ENCODE measurements around the gene TNK2. TPM values are rescaled to one million over a fixed set of nuclear protein-coding genes. Genes with fewer than 3 reads are reported as not detected.

The TNK2 gene
- total RNA-seq, 1 experiment from 2014 or later = 55.1 TPM

DNA sequence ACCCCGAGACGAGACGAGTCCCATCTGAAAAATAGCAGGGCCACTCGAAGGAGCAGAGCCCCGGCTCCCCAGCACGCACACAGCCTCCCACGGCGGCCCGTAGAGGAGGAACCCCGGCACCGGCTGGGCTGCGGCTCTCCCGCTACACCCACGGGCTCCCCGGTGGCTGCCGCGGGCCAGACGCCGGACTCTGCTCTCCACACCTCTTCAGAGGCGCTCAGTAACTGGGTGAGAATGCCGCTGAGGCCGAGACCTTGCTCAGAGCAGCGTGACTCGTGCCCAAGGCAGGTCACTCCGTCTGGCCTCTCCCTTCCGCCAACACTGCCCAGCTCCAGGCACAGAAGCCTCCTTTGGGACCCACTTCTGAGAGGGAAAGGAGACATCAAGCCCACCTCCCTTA is 34.4 kb downstream of the TNK2 start:
- H3K4me1 ChIP-seq (ENCODE audit: control insufficient read depth in 1 of 2, insufficient read depth in 2 of 2, low read length in 2 of 2) = peaks cover 24 to 67% of the 10 kb centered on the region in 2 experiments
- ATAC-seq (peak; percentile 24; the same call in 1 of the 2 replicates), DNase-seq (ENCODE audit: low read depth, low spot score) (no peak)
- H2AFZ ChIP-seq (ENCODE audit: low read depth, low read length, poor library complexity, severe bottlenecking) = no peak overlapping the region
- intact Hi-C loops (cut with micrococcal nuclease) = no loop called here
- H3K27ac ChIP-seq (ENCODE audit: low read depth, low read length) = no peak overlapping the region
- no peaks in the 10 kb centered on the region for H3K79me2 ChIP-seq (ENCODE audit: insufficient read depth, low read length)
- H3K9me2 ChIP-seq (ENCODE audit: insufficient read depth) = no peaks in the 10 kb centered on the region
- ChIA-PET CTCF (interaction anchor here (0.9 kb wide), 1 partner anchor 20 kb away, joined by 3 read pairs; no protein-coding TSS in a partner anchor), RAD21 (ENCODE audit: low non-redundant PET in 1 of 2, low total read pairs in 2 of 2, uncharacterized antibody in 2 of 2, unreplicated experiment in 2 of 2) (no interaction called here), POLR2A (no interaction called here)
- no peaks in the 10 kb centered on the region for H3K9me3 ChIP-seq (ENCODE audit: control insufficient read depth in 1 of 2, insufficient read depth in 1 of 2, low read depth in 1 of 2, low read length in 2 of 2)
- no peaks in the 10 kb centered on the region for H3K27me3 ChIP-seq (ENCODE audit: insufficient read depth, low read length)
- TF ChIP-seq CEBPB (IDR thresholded peaks at IDR 0.05; ENCODE audit: low read depth) (no peak), POLR2A (IDR thresholded peaks at IDR 0.05; ENCODE audit: borderline replicate concordance, extremely low read depth, insufficient read depth, insufficient read length) (no peak), YY1 (IDR thresholded peaks at IDR 0.05; ENCODE audit: extremely low read depth, insufficient replicate concordance, low read depth, low read length) (no peak), SRF (IDR thresholded peaks at IDR 0.05; ENCODE audit: low read depth) (no peak), EGR1 (IDR thresholded peaks at IDR 0.05; ENCODE audit: low read depth) (no peak), ZBTB33 (IDR thresholded peaks at IDR 0.05; ENCODE audit: extremely low read depth, insufficient replicate concordance, low read length) (no peak), ZNF274 (IDR thresholded peaks at IDR 0.05; ENCODE audit: low read depth, low read length) (no peak), TCF7L2 (IDR thresholded peaks at IDR 0.05; ENCODE audit: borderline replicate concordance, extremely low read depth, insufficient read depth, insufficient read length) (no peak), RAD21 (IDR thresholded peaks at IDR 0.05; ENCODE audit: low read depth) (no peak), CBX3 (IDR thresholded peaks at IDR 0.05; ENCODE audit: low read depth) (no peak), EZH2phosphoT487 (IDR thresholded peaks at IDR 0.05; ENCODE audit: borderline replicate concordance) (no peak), FOSL1 (IDR thresholded peaks at IDR 0.05; ENCODE audit: low read depth) (no peak), ZFX (IDR thresholded peaks at IDR 0.05) (no peak), POLR2AphosphoS5 (IDR thresholded peaks at IDR 0.05; ENCODE audit: low read depth, low read length) (no peak)
- TF ChIP-seq, protein P1, sequence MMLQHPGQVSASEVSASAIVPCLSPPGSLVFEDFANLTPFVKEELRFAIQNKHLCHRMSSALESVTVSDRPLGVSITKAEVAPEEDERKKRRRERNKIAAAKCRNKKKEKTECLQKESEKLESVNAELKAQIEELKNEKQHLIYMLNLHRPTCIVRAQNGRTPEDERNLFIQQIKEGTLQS (IDR thresholded peaks at IDR 0.05) = no peak
- TF ChIP-seq, protein P2, sequence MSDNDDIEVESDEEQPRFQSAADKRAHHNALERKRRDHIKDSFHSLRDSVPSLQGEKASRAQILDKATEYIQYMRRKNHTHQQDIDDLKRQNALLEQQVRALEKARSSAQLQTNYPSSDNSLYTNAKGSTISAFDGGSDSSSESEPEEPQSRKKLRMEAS (IDR thresholded peaks at IDR 0.05) = no peak
- no TSS peak for BruUV-seq (replicated peaks)
- H3K4me3 ChIP-seq (replicated peaks in 1 of 2; ENCODE audit: low read depth in 1 of 2, low read length in 2 of 2) = 0 out of 4 replicates have a peak overlapping the region, but pooled peaks of 1 of the 2 experiments have one; percentile 6
- H3K4me2 ChIP-seq (ENCODE audit: low read length) = peak overlapping the region; percentile 57
- H3K9ac ChIP-seq (ENCODE audit: low read length) = peak overlapping the region; percentile 36; the same call in 1 of the 2 replicates
- peaks cover 0 to 4% of the 10 kb centered on the region in 2 experiments; a peak in 1 of 4 replicates for H3K36me3 ChIP-seq (ENCODE audit: control insufficient read depth in 1 of 2, insufficient read depth in 2 of 2, low read length in 2 of 2)
- no peaks in the 10 kb centered on the region for H4K20me1 ChIP-seq (ENCODE audit: insufficient read depth)

All from HCT116 (cell line).